K562 (cell line): ENCODE results near the gene GABRR2.

Experiments used
- JUN ChIP-seq, 2 experiments: sonication (generic) in 1 of 2; formaldehyde crosslinking in 1 of 2; IDR thresholded peaks; 2 replicates each; pipeline versions ENCODE4 v1.6.1 to v1.8.0; 2012 to 2022; ENCODE audit warnings: borderline replicate concordance in 2 of 2, mild to moderate bottlenecking in 2 of 2, improper control_type of control experiment in 1 of 2, low read depth in 1 of 2, low read length in 1 of 2, missing genetic modification reagents in 1 of 2
- JUND ChIP-seq, 2 experiments: IDR thresholded peaks; 2 replicates in 1 of 2; 3 replicates in 1 of 2; pipeline ENCODE4 v1.6.1; 2011; ENCODE audit warnings: borderline replicate concordance in 2 of 2, low read depth in 2 of 2, low read length in 2 of 2, improper control_type of control experiment in 1 of 2, missing biosample characterization in 1 of 2, missing genetic modification characterization in 1 of 2, missing genetic modification reagents in 1 of 2
- RBFOX2 ChIP-seq: fragments of 200-400 bp; formaldehyde crosslinking; IDR thresholded peaks from 2 replicates; pipeline ENCODE4 v1.6.1; 2017; ENCODE audit warnings: low read depth, mild to moderate bottlenecking, low read length, moderate library complexity
- ZNF24 ChIP-seq: fragments of 450-650 bp; IDR thresholded peaks from 2 replicates; pipeline ENCODE4 v1.6.1; 2016
- TF ChIP-seq, protein P1 (sequence below), 3 experiments: IDR thresholded peaks in 2 of 3; conservative IDR thresholded peaks in 1 of 3; 2 replicates each; pipeline ENCODE4 v1.5.1; 2011 to 2012; ENCODE audit warnings: low read length in 3 of 3, mild to moderate bottlenecking in 3 of 3, control low read depth in 2 of 3, improper control_type of control experiment in 1 of 3, inconsistent platforms in 1 of 3, low read depth in 1 of 3, mixed read lengths in 1 of 3, moderate library complexity in 1 of 3; ENCODE audit not compliant: insufficient read depth in 2 of 3
- TF ChIP-seq, protein P2 (sequence below): fragments of 450-650 bp; IDR thresholded peaks from 2 replicates; pipeline ENCODE4 v1.6.1; 2016; ENCODE audit warnings: low read depth

DNA sequence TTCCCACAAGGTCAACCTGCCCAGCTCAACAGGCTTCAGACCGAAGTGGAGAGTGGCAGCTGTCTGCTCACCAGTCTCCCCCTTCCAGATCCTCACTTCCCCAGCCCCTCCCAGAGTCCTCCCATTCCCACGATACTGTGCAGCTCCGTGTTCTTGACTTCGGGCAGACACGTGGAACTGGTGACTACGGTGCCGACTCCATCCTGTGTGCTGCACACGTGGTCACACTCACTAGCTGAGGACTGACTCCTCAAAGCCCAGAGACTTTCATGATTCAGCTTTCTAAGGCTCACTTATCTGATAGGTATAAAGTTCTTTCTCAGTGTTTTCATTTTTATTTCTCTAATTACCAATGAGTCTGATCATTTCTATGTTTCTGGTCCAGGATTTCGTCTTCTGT lies 32.4 kb downstream of the GABRR2 start:
- TF ChIP-seq RBFOX2 (no peak), JUN (IDR thresholded peaks at IDR 0.05; ENCODE audit: borderline replicate concordance, low read depth, low read length) (no peak), JUN (CRISPR knock-in tag; IDR thresholded peaks at IDR 0.05; ENCODE audit: borderline replicate concordance) (no peak), ZNF24 (no peak), JUND (IDR thresholded peaks at IDR 0.05; ENCODE audit: borderline replicate concordance, low read depth, low read length) (no peak), JUND (tag; IDR thresholded peaks at IDR 0.05; ENCODE audit: borderline replicate concordance, low read depth, low read length) (no peak)
- TF ChIP-seq, protein P1, sequence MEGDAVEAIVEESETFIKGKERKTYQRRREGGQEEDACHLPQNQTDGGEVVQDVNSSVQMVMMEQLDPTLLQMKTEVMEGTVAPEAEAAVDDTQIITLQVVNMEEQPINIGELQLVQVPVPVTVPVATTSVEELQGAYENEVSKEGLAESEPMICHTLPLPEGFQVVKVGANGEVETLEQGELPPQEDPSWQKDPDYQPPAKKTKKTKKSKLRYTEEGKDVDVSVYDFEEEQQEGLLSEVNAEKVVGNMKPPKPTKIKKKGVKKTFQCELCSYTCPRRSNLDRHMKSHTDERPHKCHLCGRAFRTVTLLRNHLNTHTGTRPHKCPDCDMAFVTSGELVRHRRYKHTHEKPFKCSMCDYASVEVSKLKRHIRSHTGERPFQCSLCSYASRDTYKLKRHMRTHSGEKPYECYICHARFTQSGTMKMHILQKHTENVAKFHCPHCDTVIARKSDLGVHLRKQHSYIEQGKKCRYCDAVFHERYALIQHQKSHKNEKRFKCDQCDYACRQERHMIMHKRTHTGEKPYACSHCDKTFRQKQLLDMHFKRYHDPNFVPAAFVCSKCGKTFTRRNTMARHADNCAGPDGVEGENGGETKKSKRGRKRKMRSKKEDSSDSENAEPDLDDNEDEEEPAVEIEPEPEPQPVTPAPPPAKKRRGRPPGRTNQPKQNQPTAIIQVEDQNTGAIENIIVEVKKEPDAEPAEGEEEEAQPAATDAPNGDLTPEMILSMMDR (IDR thresholded peaks at IDR 0.05 in 2 of 3, conservative IDR thresholded peaks at IDR 0.05 in 1 of 3; ENCODE audit: insufficient read depth in 2 of 3, low read depth in 1 of 3, low read length in 3 of 3) = no peak
- TF ChIP-seq, protein P2, sequence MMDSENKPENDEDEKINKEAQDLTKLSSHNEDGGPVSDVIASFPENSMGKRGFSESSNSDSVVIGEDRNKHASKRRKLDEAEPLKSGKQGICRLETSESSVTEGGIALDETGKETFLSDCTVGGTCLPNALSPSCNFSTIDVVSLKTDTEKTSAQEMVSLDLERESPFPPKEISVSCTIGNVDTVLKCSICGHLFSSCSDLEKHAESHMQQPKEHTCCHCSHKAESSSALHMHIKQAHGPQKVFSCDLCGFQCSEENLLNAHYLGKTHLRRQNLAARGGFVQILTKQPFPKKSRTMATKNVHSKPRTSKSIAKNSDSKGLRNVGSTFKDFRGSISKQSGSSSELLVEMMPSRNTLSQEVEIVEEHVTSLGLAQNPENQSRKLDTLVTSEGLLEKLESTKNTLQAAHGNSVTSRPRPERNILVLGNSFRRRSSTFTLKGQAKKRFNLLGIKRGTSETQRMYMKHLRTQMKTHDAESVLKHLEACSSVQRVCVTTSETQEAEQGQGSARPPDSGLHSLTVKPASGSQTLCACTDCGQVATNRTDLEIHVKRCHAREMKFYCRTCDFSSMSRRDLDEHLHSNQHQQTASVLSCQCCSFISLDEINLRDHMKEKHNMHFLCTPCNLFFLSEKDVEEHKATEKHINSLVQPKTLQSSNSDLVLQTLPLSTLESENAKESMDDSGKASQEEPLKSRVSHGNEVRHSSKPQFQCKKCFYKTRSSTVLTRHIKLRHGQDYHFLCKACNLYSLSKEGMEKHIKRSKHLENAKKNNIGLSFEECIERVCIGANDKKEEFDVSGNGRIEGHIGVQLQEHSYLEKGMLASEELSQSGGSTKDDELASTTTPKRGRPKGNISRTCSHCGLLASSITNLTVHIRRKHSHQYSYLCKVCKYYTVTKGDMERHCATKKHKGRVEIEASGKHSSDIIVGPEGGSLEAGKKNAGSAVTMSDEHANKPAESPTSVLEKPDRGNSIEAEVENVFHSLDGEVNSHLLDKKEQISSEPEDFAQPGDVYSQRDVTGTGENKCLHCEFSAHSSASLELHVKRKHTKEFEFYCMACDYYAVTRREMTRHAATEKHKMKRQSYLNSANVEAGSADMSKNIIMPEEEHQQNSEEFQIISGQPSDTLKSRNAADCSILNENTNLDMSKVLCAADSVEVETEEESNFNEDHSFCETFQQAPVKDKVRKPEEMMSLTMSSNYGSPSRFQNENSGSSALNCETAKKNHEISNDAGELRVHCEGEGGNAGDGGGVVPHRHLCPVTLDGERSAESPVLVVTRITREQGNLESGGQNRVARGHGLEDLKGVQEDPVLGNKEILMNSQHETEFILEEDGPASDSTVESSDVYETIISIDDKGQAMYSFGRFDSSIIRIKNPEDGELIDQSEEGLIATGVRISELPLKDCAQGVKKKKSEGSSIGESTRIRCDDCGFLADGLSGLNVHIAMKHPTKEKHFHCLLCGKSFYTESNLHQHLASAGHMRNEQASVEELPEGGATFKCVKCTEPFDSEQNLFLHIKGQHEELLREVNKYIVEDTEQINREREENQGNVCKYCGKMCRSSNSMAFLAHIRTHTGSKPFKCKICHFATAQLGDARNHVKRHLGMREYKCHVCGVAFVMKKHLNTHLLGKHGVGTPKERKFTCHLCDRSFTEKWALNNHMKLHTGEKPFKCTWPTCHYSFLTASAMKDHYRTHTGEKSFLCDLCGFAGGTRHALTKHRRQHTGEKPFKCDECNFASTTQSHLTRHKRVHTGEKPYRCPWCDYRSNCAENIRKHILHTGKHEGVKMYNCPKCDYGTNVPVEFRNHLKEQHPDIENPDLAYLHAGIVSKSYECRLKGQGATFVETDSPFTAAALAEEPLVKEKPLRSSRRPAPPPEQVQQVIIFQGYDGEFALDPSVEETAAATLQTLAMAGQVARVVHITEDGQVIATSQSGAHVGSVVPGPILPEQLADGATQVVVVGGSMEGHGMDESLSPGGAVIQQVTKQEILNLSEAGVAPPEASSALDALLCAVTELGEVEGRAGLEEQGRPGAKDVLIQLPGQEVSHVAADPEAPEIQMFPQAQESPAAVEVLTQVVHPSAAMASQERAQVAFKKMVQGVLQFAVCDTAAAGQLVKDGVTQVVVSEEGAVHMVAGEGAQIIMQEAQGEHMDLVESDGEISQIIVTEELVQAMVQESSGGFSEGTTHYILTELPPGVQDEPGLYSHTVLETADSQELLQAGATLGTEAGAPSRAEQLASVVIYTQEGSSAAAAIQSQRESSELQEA = no peak
